ENCODE data around the gene ABCC8.

Gene ABCC8

DNA sequence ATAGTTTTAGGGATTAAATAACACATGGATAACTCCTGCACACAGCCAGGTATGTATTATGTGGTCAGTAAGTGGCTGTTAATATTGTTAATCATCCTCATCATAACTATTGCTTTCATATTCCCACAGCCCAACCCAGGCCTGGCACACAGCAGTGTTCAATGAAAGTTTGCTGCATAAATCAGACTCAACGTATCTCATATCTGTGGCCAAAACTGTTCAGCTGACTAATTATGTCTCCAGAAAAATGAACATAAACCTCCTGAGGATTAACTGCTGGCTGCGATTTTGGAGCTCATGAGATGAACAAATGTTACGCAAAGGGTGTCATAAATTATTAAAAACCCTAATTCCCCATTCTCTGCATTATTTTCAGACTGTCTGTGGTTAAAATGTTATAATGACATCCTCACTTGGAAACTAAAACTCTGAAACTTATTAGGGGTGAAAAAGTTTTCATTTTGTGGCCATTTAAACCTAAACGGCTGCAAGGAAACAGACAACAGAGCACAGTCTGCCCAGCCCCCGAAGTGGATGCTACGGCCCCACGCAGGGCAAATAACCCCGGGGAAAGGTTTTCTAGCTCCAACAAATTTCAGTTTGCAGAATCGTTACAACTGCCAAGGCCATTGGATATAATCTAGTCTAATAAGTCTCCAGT is 17.3 kb downstream of the ABCC8 start:
- H3K27me3 ChIP-seq (ENCODE audit: control insufficient read depth, insufficient read depth, low read length): no peaks in the 10 kb centered on the region
- no peak overlapping the region for H3K27ac ChIP-seq (ENCODE audit: low read depth, low read length)
- no peaks in the 10 kb centered on the region for H3K4me1 ChIP-seq (ENCODE audit: control insufficient read depth, insufficient read depth, low read length)
- H3K9ac ChIP-seq (ENCODE audit: low read length): no peak overlapping the region
- H3K36me3 ChIP-seq (ENCODE audit: control insufficient read depth, insufficient read depth, low read length): no peaks in the 10 kb centered on the region
- no peak overlapping the region for H3K4me3 ChIP-seq (ENCODE audit: low read length)

DNA sequence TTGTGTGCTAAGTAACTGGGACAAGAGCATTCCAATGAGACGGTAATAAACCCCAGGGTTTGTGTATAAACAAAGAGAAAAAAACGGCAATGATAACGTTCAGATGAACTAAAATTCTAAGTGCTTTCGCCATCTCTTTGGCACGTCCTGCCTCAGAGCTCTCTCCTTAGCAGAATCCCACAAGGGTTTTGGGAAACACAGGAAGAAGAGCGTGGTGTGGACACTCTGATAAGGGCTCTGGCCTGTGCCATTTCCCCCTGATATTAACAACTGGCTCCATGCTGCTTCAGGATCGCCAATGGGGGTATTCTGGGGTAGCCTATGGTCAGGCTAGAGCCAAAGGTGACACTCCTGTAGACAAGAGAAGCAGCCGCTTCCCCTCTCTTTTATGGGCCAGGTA is 18.4 kb downstream of the ABCC8 start:
- H3K27me3 ChIP-seq (ENCODE audit: control insufficient read depth, insufficient read depth, low read length): no peaks in the 10 kb centered on the region
- H3K4me1 ChIP-seq (ENCODE audit: control insufficient read depth, insufficient read depth, low read length): no peaks in the 10 kb centered on the region
- H3K36me3 ChIP-seq (ENCODE audit: control insufficient read depth, insufficient read depth, low read length): no peaks in the 10 kb centered on the region
- no peak overlapping the region for H3K9ac ChIP-seq (ENCODE audit: low read length)
- H3K27ac ChIP-seq (ENCODE audit: low read depth, low read length): no peak overlapping the region
- H3K4me3 ChIP-seq (ENCODE audit: low read length): no peak overlapping the region

DNA sequence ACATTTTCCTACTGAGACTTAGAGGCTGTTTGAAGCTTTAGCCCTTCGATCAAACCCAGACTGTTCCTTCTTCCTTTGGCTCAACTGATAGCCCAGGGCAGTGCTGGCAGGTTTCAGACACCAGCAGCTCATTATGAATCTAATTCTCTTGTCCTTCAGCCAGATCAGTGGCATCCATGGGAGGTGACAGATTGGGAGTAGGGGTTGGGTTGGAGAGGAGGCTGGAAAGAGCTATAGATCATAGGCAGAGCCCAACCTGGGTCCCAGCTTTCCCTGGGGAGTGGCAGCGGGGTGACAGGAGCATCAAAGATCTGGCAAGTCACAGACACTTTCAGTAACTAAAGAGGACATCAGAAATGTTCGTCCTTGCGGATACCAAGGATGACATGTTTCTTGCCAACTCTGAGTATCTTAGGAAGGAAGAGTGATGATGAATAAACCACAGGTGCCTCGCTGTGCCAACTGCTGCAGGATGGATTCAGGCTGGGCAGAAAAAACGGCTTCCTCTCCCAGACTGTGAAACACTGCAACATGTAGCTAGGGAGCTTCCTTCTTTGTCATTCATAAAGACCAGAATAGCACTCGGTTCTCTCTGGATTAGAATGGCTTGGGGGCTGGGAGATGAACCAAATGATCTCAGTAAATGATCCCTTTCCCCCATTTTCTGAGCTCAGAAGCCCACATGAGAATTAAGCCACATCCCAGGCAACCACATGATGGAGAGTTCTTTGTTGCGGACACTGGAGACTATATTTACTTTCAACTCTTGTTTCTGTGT is 19.1 kb downstream of the ABCC8 start:
- H3K36me3 ChIP-seq (ENCODE audit: control insufficient read depth, insufficient read depth, low read length): no peaks in the 10 kb centered on the region
- H3K27me3 ChIP-seq (ENCODE audit: control insufficient read depth, insufficient read depth, low read length): no peaks in the 10 kb centered on the region
- no peak overlapping the region for H3K27ac ChIP-seq (ENCODE audit: low read depth, low read length)
- H3K9ac ChIP-seq (ENCODE audit: low read length): no peak overlapping the region
- no peak overlapping the region for H3K4me3 ChIP-seq (ENCODE audit: low read length)
- H3K4me1 ChIP-seq (ENCODE audit: control insufficient read depth, insufficient read depth, low read length): no peaks in the 10 kb centered on the region

DNA sequence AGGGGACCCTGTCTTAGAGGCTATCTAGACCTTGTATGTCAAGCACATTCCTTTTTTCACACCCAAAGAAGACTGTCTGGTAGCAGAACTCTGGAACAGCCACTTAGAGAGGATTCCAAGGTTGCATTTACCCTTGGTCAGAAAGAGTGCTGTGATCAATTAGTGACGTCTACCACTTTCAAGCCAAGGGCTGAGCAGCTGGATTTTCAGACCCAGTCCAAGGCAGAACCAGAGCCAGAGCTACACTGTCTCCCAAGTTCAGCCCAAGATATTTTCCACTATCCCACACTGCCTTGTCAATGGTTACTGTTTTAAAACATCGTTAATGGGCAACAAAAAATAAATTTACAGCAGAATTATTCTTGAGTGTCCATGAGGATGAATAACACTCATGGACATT is 24.0 kb downstream of the ABCC8 start:
- H3K27me3 ChIP-seq (ENCODE audit: control insufficient read depth, insufficient read depth, low read length): no peaks in the 10 kb centered on the region
- no peaks in the 10 kb centered on the region for H3K4me1 ChIP-seq (ENCODE audit: control insufficient read depth, insufficient read depth, low read length)
- no peak overlapping the region for H3K27ac ChIP-seq (ENCODE audit: low read depth, low read length)
- no peaks in the 10 kb centered on the region for H3K36me3 ChIP-seq (ENCODE audit: control insufficient read depth, insufficient read depth, low read length)
- no peak overlapping the region for H3K4me3 ChIP-seq (ENCODE audit: low read length)
- no peak overlapping the region for H3K9ac ChIP-seq (ENCODE audit: low read length)

DNA sequence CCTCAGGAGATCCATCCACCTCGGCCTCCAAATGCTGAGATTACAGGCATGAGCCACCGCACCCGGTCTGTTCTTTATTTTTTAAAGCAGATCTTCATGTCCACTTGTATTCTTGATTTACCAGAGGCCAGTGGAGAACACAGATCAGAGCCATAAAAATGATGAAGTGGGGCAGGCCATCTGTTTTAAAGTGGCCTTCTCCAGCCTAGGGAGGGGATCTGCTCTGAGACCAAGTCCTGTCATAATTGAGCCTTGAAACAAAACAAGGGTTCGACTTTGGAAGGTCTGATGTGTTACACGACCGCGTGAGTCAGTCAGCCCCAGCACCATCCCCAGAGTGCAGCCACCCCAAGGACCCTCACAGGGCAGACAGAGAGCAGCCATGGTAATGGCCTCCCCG is 27.5 kb downstream of the ABCC8 start:
- Histone ChIP-seq H3K36me3 (ENCODE audit: control insufficient read depth, insufficient read depth, low read length) (no peaks in the 10 kb centered on the region), H3K27ac (ENCODE audit: low read depth, low read length) (no peak overlapping the region), H3K4me1 (ENCODE audit: control insufficient read depth, insufficient read depth, low read length) (no peaks in the 10 kb centered on the region), H3K4me3 (ENCODE audit: low read length) (no peak overlapping the region), H3K27me3 (ENCODE audit: control insufficient read depth, insufficient read depth, low read length) (no peaks in the 10 kb centered on the region), H3K9ac (ENCODE audit: low read length) (no peak overlapping the region)

DNA sequence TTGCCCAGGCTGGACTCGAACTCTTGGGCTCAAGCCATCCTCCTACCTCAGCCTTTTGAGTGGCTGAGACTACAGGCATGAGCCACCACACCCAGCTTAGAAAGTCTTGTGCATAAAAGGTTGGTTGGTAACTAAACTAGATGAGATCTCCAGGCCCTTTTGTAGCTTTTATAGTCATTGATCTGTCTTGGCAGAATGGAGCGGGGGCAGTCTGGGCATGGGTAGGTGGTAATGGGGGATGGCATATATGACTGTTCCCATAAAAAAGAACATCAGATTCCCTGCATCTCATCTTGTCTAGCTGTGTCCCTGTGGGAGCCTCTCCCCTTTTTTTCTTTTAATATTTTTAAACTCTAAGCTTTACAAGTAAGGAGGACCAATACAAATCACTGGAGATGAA is 30.2 kb downstream of the ABCC8 start:
- Histone ChIP-seq H3K27me3 (ENCODE audit: control insufficient read depth, insufficient read depth, low read length) (no peaks in the 10 kb centered on the region), H3K27ac (ENCODE audit: low read depth, low read length) (no peak overlapping the region), H3K4me3 (ENCODE audit: low read length) (no peak overlapping the region), H3K9ac (ENCODE audit: low read length) (no peak overlapping the region), H3K4me1 (ENCODE audit: control insufficient read depth, insufficient read depth, low read length) (no peaks in the 10 kb centered on the region), H3K36me3 (ENCODE audit: control insufficient read depth, insufficient read depth, low read length) (no peaks in the 10 kb centered on the region)

DNA sequence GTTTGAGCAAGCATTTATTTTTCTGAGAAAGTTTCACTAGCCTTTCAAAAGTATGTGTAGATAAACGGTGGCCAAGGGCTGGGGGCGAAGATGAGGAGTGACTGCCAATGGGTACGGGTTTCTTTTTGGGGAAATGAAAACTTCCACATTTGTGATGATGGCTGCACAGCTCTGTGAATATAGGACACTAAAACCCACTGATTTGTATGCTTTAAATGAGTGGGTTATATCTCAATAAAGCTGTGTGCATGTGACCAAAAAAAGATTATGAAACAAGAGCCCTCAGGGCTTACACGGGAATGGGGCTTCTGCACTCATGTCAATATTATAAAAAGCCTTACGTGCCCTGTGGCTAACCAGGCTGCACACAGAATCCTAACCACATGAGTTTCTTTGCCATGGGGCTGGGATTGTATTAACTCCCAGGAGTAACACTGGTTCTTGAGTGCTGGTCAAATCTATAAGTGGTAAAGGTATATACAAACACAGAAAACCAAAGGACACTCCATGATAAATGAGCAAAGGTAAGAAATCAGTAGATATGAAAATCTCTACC is 31.3 kb downstream of the ABCC8 start:
- Histone ChIP-seq H3K4me3 (ENCODE audit: low read length) (no peak overlapping the region), H3K4me1 (ENCODE audit: control insufficient read depth, insufficient read depth, low read length) (no peaks in the 10 kb centered on the region), H3K9ac (ENCODE audit: low read length) (no peak overlapping the region), H3K36me3 (ENCODE audit: control insufficient read depth, insufficient read depth, low read length) (no peaks in the 10 kb centered on the region), H3K27me3 (ENCODE audit: control insufficient read depth, insufficient read depth, low read length) (no peaks in the 10 kb centered on the region), H3K27ac (ENCODE audit: low read depth, low read length) (no peak overlapping the region)

DNA sequence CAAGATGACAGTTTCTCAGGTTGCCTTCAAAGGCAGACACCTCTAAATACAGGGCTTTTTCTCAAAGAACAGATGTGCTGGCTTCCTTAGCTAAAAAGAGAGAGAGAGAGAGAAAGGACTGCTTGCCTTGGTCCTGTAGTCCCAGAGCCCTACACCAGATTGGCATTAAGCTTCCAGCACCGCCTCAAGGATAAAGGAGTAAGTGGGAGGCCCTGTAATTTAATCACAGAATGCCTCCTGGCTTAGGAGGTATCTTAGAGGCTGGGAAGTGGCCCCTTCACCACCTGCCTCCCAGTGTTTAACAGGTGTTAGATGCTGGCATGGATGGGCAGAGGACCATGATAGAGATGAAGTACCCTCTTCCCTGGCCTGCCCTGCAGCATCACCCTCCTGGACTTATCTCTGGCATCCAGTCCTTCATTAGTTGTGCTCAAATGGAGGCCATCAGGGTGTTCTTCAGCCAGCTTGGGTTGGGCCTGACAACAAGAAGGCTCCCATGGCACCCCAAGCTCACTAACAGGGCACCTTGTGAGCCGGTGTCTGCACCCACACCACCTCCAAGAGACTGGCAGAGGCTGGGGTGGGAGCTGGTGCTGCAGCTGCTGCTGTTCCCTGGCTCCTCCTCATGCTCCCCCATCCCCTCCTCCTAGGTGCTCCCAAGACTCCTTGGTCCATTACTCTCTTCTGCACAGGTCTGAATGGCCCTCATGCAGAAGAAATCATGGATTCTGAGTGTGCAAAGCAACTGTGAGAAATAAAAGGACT is 32.5 kb downstream of the ABCC8 start:
- no peaks in the 10 kb centered on the region for H3K4me1 ChIP-seq (ENCODE audit: control insufficient read depth, insufficient read depth, low read length)
- H3K36me3 ChIP-seq (ENCODE audit: control insufficient read depth, insufficient read depth, low read length): no peaks in the 10 kb centered on the region
- no peak overlapping the region for H3K27ac ChIP-seq (ENCODE audit: low read depth, low read length)
- no peak overlapping the region for H3K4me3 ChIP-seq (ENCODE audit: low read length)
- H3K9ac ChIP-seq (ENCODE audit: low read length): no peak overlapping the region
- no peaks in the 10 kb centered on the region for H3K27me3 ChIP-seq (ENCODE audit: control insufficient read depth, insufficient read depth, low read length)

DNA sequence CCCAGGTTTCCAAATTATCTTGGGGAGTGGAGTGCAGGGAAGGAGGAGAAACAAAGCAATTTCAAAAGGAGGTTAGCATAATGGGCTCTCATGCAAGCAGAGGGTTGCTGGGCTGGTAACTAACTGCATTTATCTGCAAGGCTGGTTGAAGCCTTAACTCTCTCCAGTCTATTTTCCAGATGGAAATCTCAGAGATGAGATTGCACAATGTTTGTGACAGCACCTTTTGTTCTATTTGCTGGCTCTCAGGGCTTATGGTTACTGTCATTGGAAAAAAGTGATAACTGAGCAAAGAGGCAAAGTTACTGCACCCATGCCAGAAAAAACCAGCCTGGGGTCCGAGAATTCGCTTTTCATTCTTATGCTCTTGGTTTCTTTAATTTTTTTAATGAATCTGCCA is 33.2 kb downstream of the ABCC8 start:
- H3K27me3 ChIP-seq (ENCODE audit: control insufficient read depth, insufficient read depth, low read length): no peaks in the 10 kb centered on the region
- H3K36me3 ChIP-seq (ENCODE audit: control insufficient read depth, insufficient read depth, low read length): no peaks in the 10 kb centered on the region
- H3K9ac ChIP-seq (ENCODE audit: low read length): no peak overlapping the region
- H3K4me1 ChIP-seq (ENCODE audit: control insufficient read depth, insufficient read depth, low read length): no peaks in the 10 kb centered on the region
- no peak overlapping the region for H3K4me3 ChIP-seq (ENCODE audit: low read length)
- no peak overlapping the region for H3K27ac ChIP-seq (ENCODE audit: low read depth, low read length)

DNA sequence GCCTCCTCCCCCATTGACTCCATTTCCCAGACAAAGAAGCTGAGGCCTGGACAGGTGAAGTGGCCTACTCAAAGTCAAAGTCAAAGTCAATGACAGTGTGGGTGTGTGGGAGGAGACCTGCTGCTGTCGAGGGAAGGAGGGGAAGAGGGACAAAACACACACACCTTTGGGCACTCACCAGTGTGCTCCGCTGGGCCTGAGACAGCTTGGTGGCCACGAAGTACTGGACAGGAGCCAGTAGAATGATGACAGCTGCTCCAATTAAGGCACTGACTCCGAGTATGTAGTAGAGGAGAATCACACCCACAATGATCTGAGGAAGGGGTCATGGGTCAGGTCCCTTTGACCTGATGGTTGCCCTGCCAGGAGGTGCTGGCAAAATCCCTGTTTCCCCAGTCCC is 33.6 kb downstream of the ABCC8 start:
- Histone ChIP-seq H3K9ac (ENCODE audit: low read length) (no peak overlapping the region), H3K27me3 (ENCODE audit: control insufficient read depth, insufficient read depth, low read length) (no peaks in the 10 kb centered on the region), H3K27ac (ENCODE audit: low read depth, low read length) (no peak overlapping the region), H3K36me3 (ENCODE audit: control insufficient read depth, insufficient read depth, low read length) (no peaks in the 10 kb centered on the region), H3K4me1 (ENCODE audit: control insufficient read depth, insufficient read depth, low read length) (no peaks in the 10 kb centered on the region), H3K4me3 (ENCODE audit: low read length) (no peak overlapping the region)

DNA sequence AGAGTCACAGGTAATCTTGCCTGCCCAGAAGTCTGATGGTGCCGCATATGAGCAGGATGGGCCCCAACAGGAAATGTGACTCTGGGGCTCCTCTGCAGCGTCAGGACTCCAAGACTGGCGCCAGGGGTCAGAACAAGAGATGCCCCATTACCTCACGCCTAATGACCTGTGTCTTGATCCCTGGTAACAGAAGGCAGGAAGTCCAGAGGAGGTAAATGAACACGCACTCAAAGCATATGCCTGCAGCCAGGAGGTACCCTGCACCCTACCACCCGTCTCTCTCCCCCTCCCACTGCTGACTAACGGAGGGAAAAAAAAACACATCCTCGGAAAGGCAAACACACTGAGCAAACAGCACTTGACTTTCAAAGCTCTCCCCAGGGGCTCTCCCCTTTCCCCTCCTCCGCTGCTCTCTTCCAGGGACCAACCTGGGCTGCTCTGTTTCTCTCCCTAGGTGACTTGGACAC is 37.3 kb downstream of the ABCC8 start:
- no peak overlapping the region for H3K9ac ChIP-seq (ENCODE audit: low read length)
- no peak overlapping the region for H3K27ac ChIP-seq (ENCODE audit: low read depth, low read length)
- no peaks in the 10 kb centered on the region for H3K27me3 ChIP-seq (ENCODE audit: control insufficient read depth, insufficient read depth, low read length)
- H3K4me3 ChIP-seq (ENCODE audit: low read length): no peak overlapping the region
- H3K4me1 ChIP-seq (ENCODE audit: control insufficient read depth, insufficient read depth, low read length): no peaks in the 10 kb centered on the region
- no peaks in the 10 kb centered on the region for H3K36me3 ChIP-seq (ENCODE audit: control insufficient read depth, insufficient read depth, low read length)

DNA sequence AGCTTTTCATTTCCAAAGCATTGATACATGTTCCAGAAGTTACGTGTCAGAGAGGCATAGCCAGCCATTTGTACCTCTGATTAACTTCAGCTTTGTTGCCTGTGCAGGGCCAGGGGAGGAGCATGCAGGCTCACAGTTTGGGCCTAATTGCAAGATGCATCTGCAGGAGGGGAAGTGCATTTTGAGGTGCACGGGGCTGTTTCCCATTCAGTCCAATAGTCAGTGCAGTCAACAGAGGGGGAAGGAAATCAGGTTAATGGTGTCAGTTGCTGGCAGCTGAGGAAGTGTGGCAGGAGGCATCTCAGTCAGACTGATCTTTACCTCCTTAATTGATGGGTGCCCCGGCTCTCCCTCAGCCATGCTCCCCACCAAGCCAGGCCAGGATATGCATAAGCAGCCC is 39.3 kb downstream of the ABCC8 start:
- no peaks in the 10 kb centered on the region for H3K27me3 ChIP-seq (ENCODE audit: control insufficient read depth, insufficient read depth, low read length)
- no peaks in the 10 kb centered on the region for H3K4me1 ChIP-seq (ENCODE audit: control insufficient read depth, insufficient read depth, low read length)
- H3K4me3 ChIP-seq (ENCODE audit: low read length): no peak overlapping the region
- no peak overlapping the region for H3K9ac ChIP-seq (ENCODE audit: low read length)
- H3K36me3 ChIP-seq (ENCODE audit: control insufficient read depth, insufficient read depth, low read length): no peaks in the 10 kb centered on the region
- no peak overlapping the region for H3K27ac ChIP-seq (ENCODE audit: low read depth, low read length)
